NCI-H446 (cell line): Measurements from ENCODE around the gene SEL1L3.
A peak's percentile ranks its signal among the peaks of the same experiment; 100 is the strongest.

Experiments used
- DNase-seq, 2 experiments: peaks; one replicate each; lab custom pipeline; 2025; lab: John Stamatoyannopoulos, UW

Gene SEL1L3

DNA sequence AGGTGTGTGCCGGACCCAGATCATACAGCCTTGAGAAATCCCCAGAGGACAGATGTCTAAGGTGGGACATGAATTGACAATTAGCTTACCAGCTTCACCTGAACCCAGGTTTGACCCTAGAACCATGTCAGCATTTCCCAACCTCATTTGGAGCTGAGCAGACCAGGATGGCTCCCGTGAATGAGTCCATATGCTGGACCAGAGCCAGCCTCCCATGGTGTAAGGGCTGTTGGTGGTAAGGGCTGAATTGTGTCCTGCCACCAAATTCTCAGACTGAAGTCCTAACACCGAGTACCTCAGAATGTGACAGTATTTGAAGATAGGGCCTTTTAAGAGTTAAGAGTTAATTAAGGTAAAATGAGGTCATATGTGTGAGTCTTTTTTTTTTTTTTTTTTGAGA lies 118.8 kb downstream of the SEL1L3 start:
- peak in 1 of 2 experiments; percentile 5 for DNase-seq

DNA sequence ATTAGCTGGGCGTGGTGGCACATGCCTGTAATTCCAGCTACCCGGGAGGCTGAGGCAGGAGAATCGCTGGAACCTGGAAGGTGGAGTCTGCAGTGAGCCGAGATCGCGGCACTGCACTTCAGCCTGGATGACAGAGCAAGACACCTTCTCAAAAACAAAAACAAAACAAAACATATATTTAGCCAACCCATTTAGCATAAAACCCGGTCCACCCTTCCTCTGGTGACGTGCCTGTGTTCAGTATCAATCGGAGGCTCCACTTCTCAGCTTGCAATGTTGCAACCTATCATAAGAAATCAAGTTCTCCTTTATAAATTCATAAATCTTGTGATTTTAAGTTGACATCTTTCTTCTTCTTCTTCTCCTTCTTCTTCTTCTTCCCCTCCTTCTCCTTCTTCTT lies 133.2 kb downstream of the SEL1L3 start:
- DNase-seq, result no peak

DNA sequence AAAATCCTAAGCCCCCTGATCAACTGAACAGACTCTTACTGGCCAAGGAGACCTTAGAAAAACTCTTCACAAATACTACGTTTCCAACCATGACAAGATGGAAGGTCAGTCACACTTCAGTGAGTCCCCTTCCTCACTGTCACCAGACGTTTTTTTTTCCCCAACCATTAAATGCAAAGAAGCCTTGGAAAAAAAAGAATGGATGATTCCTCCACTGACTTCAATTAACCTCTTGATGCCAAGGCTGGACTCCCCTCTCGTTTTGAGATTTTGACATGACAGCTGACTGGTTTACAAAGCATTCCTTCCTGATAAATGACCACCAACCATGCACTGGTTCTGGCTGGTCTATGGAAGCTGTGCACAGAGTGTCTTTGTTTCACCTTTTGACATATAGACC lies 133.9 kb downstream of the SEL1L3 start:
- no peak for DNase-seq

DNA sequence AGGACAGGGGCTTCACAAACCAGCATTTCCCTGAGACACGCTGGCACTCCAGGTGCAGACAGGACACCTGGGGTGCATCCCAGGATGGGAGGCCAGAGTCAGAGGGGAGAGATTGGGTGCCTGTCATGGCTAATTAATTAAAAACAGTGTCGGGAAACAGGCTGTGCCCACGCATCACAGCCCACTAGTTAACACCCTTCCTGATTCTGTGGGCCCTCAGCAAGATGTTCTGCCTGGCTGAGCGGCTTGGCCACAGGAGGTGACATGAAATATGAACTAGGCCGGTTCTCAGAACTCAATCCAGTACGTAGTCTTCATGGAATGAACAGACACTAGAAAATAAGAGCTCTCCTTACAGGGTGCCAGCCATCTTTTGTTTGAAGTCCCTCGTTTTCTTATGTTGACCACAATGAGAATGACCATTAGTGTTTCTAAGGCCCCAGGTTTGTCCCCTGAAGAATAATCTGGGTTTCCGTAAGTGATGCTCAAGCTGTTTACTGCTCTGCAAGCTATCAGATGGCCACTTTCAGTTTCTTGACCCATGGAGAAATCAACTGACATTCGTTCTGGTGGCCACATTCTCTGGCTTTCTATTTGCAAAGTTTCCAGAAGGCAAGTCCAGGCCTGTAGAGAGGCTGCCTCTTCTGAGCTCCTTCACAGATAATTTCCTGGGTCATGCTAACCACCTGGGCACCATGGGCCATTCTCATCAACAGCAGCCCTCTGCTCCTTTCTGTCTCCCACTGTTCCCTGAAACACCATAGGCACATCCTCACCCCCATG lies 134.9 kb downstream of the SEL1L3 start:
- DNase-seq, result no peak

DNA sequence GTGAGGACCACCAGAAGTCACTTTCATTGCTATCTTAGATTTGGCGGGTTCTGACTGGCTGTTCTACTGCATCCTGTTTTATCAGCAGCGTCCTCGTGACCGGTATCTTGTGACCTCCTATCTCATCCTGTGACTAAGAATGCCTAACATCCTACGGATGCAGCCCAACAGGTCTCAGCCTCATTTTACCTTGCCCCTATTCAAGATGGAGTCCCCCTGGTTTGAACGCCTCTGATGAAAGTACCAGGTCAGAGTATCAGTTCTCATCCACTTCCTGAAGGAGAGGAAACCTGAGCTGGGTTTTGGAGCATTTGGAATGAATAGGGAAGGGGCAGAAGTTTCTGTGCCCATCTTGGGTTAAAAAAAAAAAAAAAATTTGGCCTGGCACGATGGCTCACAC lies 136.9 kb downstream of the SEL1L3 start:
- no peak for DNase-seq

DNA sequence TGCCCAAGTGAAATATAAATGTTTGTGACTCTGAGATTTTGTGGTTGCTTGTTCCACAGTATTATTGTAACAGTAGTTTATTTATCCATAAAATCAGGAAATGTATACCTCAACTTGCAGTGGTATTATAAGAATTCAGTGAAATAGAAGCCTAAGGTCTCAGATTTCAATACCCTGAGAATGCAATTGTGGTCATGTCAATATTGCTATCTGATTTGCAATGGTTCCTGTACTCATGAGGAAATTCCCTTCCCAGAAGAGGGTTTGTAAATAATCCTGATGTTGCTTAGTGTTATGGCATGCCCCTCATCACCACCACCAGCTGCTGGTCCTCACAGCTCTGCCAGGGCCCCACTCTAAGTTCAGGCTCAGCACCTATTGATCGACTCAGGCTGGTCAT lies 139.4 kb downstream of the SEL1L3 start:
- DNase-seq, result no peak

DNA sequence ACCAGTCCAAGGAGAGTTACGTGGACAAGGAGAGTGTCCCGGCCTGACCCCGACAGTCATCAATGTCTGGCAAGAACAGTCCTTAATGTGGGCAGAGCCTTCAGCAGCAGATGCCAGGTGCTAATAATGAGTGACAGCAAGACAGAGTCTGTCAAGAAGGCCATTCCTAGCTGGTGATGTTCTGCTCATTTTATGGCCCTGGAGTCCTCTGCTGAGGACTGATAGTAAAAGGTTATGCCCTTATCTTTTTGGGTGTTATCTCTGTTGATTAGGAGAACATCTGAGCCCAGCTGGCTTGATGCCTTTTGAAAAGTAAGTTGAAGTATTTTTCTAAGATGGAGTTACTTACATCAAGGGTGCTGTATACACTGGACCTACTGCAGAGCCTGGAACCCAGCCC lies 139.8 kb downstream of the SEL1L3 start:
- no peak for DNase-seq

DNA sequence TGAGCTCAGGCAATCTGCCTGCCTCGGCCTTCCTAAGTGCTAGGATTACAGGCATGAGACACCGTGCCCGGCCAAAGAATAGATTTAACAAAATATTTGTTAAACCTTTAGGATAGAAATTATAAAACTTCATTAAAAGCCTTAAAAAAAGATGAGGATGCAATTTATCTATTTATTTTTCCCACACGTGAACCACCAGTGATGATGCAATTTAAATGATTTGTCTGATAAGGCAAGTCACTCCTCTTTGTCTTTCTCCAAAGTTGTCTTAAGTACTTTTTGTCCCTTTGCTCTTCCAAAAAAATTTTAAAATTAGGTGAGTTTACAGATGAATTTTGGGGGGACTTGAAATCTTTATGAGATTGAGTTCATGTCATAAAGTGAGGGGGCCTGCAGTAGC lies 149.0 kb downstream of the SEL1L3 start:
- no peak for DNase-seq

DNA sequence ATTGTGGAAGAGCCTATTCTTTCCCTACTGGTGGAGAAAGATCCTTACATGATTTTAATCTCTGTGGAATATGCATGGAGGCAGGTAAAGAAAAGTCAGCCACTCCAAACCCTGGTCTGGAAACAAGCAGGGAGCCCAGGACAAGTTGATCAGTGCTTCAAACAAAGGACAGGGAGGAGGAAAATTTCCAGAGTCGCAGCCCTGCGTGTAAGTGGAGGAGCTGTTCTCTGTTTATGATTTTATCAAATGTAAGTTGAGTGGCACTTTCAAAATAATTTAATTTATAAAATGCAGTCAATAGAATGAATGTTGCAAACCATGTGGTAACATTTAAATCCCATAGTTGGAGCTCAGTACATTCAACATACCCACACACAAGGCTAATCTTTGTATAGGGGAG lies 150.2 kb downstream of the SEL1L3 start:
- no peak for DNase-seq

DNA sequence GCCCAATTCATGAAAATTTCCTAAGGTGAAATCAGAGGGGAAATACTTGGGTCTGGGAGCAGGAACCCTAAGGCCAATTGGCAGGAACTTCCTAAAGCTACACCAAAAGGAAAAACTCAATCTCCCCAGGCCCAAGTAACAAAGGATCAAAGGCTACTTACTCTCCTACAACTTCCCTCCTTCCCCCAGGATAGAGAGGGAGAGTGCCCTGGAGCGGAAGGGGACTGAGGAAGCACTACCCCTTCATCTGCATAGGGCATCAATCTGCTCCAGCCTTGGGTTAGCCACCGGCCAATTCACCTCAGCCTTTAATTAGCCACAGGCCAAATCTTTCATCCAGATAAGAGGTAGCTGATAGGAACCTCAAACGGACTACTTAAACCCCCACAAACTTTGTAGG lies 152.2 kb downstream of the SEL1L3 start:
- DNase-seq, result no peak

DNA sequence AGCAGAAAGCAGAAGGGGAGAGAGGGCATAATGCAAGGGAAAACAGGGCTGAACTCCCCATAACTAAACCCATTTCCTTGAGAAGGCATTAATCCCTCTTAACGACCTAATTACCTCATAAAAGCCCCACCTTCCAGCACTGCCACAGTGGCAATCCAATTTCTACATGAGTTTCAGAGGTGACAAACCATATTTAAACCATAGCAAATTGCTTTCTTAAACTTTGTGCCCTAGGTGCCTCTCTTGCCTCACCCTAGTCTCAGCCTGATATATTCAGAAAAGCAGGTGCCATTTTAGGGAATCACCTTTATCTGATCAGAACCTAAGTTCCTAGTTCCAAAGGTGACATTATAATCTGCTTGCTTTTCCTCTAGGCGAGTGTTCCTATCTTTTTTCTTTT lies 158.3 kb downstream of the SEL1L3 start:
- DNase-seq, result no peak

DNA sequence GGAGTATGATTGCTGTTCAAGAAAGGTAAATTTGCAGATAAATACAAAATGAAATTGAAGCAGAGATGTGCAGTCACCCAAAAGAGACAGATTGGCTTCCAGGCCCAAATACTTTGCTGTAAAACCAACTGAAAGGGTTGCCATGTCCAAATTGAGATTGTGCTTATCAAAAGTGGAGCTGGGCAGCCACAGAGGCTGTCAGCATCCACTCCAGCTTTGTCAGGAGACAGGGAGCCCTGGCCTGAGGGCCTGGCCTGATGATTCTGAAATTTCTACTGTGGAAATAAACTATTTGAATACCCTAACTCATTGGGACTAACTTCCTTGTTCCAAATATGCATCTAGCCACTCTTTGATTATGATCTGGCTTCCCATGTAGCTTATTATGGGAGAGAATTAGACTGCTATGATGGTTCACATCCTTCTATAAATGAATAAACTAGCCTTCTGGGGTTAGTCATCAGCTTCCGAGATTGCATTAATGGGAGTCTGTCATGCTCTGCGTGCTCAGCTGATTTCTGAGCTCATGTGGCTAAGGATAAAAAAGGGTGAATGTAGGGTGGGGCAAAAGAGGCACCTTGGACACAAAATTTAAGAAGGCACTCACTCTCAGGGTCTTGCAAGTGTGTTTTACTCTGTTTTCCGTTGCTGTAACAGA lies 158.9 kb downstream of the SEL1L3 start:
- no peak for DNase-seq

DNA sequence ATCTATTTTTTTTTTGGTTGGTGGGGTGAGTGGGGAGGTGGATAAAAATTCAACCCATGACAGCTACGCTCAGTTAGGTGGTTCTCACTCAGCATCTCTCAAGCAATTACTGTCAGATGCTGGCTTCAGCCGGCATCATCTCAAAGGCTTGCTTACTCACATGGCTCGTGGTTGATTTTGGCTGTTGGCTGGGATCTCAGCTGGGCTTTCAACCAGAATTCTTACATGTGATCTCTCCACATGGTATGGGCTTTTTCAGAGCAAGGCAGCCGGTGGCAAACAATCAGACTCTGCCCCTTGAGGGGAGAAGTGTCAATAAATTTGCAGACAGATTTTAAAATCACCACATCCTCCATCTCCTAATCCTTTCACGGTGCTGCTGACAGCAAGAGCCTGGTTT lies 159.9 kb downstream of the SEL1L3 start:
- DNase-seq, result peak; percentile 14 to 74

DNA sequence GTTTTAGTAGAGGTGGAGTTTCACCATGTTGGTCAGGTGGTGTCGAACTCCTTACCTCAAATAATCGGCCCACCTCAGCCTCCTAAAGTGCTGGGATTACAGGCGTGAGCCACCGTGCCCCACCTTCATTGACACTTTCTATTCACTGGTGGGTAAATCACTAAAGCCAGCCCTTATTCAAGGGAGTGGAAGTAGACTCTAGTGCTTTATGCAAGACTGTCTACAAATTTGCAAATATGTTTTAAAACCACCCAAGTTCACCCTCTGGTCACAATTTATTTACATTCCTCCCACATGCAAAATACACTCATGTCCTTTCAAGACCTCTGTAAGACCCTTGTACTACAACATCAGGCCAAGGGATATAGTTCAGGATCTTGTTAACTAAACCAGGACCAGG lies 162.1 kb downstream of the SEL1L3 start:
- no peak for DNase-seq

DNA sequence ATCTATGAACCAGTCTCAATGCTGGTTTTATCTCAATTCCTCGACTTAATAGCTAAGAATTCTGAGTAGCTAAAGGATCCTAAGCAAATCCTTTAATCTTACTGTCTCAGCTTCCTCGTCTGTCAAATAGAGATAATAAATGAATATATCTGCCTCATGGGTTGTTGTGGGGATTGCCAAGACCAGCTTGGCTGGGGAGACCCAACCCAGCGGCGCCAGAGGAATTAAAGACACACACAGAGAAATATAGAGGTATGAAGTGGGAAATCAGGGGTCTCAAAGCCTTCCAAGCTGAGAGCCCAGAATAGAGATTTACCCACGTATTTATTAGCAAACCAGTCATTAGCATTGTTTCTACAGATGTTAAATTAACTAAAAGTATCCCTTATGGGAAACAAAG lies 165.3 kb downstream of the SEL1L3 start:
- DNase-seq, result no peak
